Vagina (tissue), 2 donors: ENCODE measurements around the gene ANKS6.

Source experiments
- CTCF ChIP-seq, 3 experiments: fragments of 450-650 bp in 2 of 3; fragments of 200-600 bp in 1 of 3; sonication (generic) in 1 of 3; IDR thresholded peaks; one replicate each; pipeline ENCODE4 v1.5.1; 2017 to 2019; ENCODE audit warnings: antibody characterized with exemption in 3 of 3, mild to moderate bottlenecking in 2 of 3, moderate library complexity in 2 of 3
- POLR2A ChIP-seq, 2 donors: fragments of 450-650 bp; IDR thresholded peaks; one replicate each; pipeline ENCODE4 v1.6.1; 2017; ENCODE audit warnings: antibody characterized with exemption in 2 of 2, mild to moderate bottlenecking in 2 of 2, moderate library complexity in 2 of 2
- POLR2AphosphoS5 ChIP-seq, 2 donors: sonication (generic); formaldehyde crosslinking; IDR thresholded peaks; one replicate each; pipeline ENCODE4 v1.9.0; 2017; ENCODE audit warnings: antibody characterized with exemption in 2 of 2, mild to moderate bottlenecking in 2 of 2, low read depth in 1 of 2; ENCODE audit not compliant: insufficient read depth in 1 of 2

GRCh38 chr9:98760231-98760630 is 36.1 kb downstream of the ANKS6 start:
- no peak for TF ChIP-seq POLR2A (IDR thresholded peaks at IDR 0.05)
- no peak for TF ChIP-seq CTCF (IDR thresholded peaks at IDR 0.05)
- TF ChIP-seq POLR2AphosphoS5 (IDR thresholded peaks at IDR 0.05; ENCODE audit: insufficient read depth in 1 of 2, low read depth in 1 of 2) = no peak
